Astrocyte of the spinal cord (primary cell): ENCODE measurements around the gene IAPP.
"Not testable (repeated sequence)": the region's sequence is repeated elsewhere in the genome, so short reads cannot be mapped to it uniquely, and the experiment has no call there.

ENCODE experiments used
- DNase-seq: peaks from one replicate; pipeline ENCODE4 v3.0.0; 2011; ENCODE audit warnings: low read depth, low spot score
- H3K4me3 ChIP-seq: 2 replicates; pipeline ENCODE4 v1.5.1; 2011; ENCODE audit warnings: low read depth, mild to moderate bottlenecking, low read length, moderate library complexity
- CTCF ChIP-seq: IDR thresholded peaks from 2 replicates; pipeline ENCODE4 v1.5.1; 2012; ENCODE audit warnings: low read depth, mild to moderate bottlenecking, low read length, inconsistent platforms
- in situ Hi-C: cut with HindIII; loops from 2 replicates; pipeline ENCODE4 v1.10.0; 2017; ENCODE audit warnings: low sequenced_read_pairs

The IAPP gene

DNA sequence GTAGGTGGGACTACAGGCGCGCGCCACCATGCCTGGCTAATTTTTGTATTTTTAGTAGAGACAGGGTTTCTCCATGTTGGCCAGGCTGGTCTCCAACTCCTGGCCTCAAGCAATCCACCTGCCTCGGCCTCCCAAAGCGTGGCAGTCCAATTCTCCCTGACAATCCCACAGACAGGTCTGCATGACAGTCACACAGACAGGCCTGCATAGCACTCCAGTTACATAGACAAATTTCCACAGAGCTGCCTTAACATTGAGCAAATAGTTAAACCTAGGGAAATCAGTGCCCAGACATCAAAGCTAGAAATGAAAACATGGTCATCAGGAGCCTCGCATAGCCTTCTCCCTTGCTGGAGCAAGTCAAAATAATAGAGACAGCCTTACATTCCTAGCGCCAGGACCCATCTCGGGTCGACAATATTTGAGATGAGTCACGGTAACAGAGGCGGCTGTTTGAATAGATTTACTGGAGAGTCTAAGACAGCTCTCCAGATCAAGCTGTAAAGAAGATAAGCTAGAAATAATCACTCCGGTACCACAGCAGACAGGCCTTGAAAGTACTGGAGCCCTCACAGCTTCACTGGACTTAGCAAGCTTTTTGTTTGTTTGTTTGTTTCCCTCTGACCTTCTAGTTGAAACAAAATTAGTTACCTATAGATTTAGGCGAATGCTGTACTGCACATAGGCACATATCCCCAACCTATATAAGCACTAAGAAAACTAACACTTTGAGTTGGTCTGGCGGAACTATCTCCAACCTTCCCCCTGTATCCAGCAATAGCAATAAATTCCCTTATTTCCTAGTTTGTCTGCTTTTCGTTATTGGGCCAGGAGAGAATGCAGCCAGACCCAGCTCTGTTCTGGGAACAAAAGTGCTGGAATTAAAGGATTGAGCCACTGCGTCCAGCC is 40.9 kb downstream of the IAPP start:
- in situ Hi-C loops, result no loop called here
- no peak overlapping the region for H3K4me3 ChIP-seq
- TF ChIP-seq CTCF, result no peak
- DNase-seq, result no peak

DNA sequence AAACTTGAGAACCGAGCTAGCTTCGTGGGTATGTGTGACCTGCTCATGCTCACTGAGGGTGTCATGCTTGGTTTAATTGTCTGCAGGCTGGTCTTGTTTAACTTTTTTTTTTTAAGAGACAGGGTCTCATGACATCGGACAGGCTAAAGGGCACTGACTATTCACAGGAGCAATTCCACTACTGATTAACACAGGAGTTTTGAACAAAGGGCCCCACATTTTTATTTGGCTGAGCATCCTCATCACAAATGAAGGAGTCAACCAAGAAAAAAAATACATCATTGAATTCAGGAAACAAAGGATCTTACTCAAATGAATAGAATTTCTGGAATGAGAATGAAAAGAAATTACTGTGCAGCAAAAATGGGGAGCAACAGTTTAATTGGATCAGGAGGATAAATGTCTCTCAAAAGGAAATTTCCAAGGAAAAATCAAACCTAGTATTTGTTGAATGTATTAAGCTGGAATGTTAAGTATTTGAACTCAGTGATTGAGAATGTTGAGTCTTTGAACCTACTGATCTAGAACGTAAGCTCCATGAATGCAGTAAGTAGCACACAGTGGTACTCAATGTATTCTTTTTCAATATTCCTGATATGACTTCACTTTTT is 43.9 kb downstream of the IAPP start:
- DNase-seq, result peak; percentile 48
- no peak for TF ChIP-seq CTCF
- no peak overlapping the region for H3K4me3 ChIP-seq
- in situ Hi-C loops, result no loop called here

- in situ Hi-C loops, DNase-seq, H3K4me3 ChIP-seq: not testable (repeated sequence)
These were observed 45.7 kb downstream of the IAPP start for GRCh38 chr12:21418398-21418797.

GRCh38 chr12:21419009-21419699 is 46.5 kb downstream of the IAPP start:
- H3K4me3 ChIP-seq, in situ Hi-C loops, DNase-seq: not testable (repeated sequence)

GRCh38 chr12:21428241-21428640 is 55.5 kb downstream of the IAPP start:
- peak; percentile 54 for DNase-seq
- in situ Hi-C loops, result no loop called here
- TF ChIP-seq CTCF, result no peak
- H3K4me3 ChIP-seq, result no peak overlapping the region
